ENCODE measurements around the gene FBXO47.

The FBXO47 gene

GRCh38 chr17:38967290-38967738, at the start of gene FBXO47:
Gene FBXO47, minus strand, starts transcription at chr17:38967403. Its CDS starts 4,378 bp downstream, at chr17:38963025.
- Histone ChIP-seq H3K9ac (no peak within 1 kb of the TSS), H4K20me1 (ENCODE audit: insufficient read depth) (no peaks in the 10 kb centered on the region), H3K36me3 (ENCODE audit: insufficient read depth) (no peaks in the 10 kb centered on the region), H3K4me2 (no peak within 1 kb of the TSS), H3K79me2 (ENCODE audit: insufficient read depth, low read depth) (no peaks in the 10 kb centered on the region), H3K27me3 (ENCODE audit: insufficient read depth, low read depth) (no peaks in the 10 kb centered on the region), H3K27ac (no peak within 1 kb of the TSS), H3K4me1 (ENCODE audit: low read depth, poor library complexity, severe bottlenecking) (no peaks in the 10 kb centered on the region), H3K4me3 (IDR thresholded peaks at IDR 0.05; ENCODE audit: insufficient read depth, low read depth, low read length) (no peak within 1 kb of the TSS), H2AFZ (ENCODE audit: low read depth) (no peak within 1 kb of the TSS)
- TF ChIP-seq CTCF (conservative IDR thresholded peaks at IDR 0.05; ENCODE audit: low read depth, low read length) = no peak

GRCh38 chr17:39016193-39017153, 49.3 kb upstream of the FBXO47 start:
- TF ChIP-seq CTCF (conservative IDR thresholded peaks at IDR 0.05; ENCODE audit: low read depth, low read length) = no peak
- H3K4me2 ChIP-seq = no peak overlapping the region
- no peak overlapping the region for H2AFZ ChIP-seq (ENCODE audit: low read depth)
- no peak overlapping the region for H3K4me3 ChIP-seq (IDR thresholded peaks at IDR 0.05; ENCODE audit: insufficient read depth, low read depth, low read length)
- H4K20me1 ChIP-seq (ENCODE audit: insufficient read depth) = no peaks in the 10 kb centered on the region
- no peak overlapping the region for H3K9ac ChIP-seq
- no peaks in the 10 kb centered on the region for H3K36me3 ChIP-seq (ENCODE audit: insufficient read depth)
- no peak overlapping the region for H3K27ac ChIP-seq
- H3K4me1 ChIP-seq (ENCODE audit: low read depth, poor library complexity, severe bottlenecking) = no peaks in the 10 kb centered on the region
- no peaks in the 10 kb centered on the region for H3K79me2 ChIP-seq (ENCODE audit: insufficient read depth, low read depth)
- H3K27me3 ChIP-seq (ENCODE audit: insufficient read depth, low read depth) = no peaks in the 10 kb centered on the region

GRCh38 chr17:39015546-39015935, 48.3 kb upstream of the FBXO47 start:
- Histone ChIP-seq H3K4me1 (ENCODE audit: low read depth, poor library complexity, severe bottlenecking) (no peaks in the 10 kb centered on the region), H3K27me3 (ENCODE audit: insufficient read depth, low read depth) (no peaks in the 10 kb centered on the region), H2AFZ (ENCODE audit: low read depth) (no peak overlapping the region), H3K36me3 (ENCODE audit: insufficient read depth) (no peaks in the 10 kb centered on the region), H3K79me2 (ENCODE audit: insufficient read depth, low read depth) (no peaks in the 10 kb centered on the region), H3K9ac (no peak overlapping the region), H3K4me3 (IDR thresholded peaks at IDR 0.05; ENCODE audit: insufficient read depth, low read depth, low read length) (no peak overlapping the region), H4K20me1 (ENCODE audit: insufficient read depth) (no peaks in the 10 kb centered on the region), H3K27ac (no peak overlapping the region), H3K4me2 (no peak overlapping the region)
- TF ChIP-seq CTCF (conservative IDR thresholded peaks at IDR 0.05; ENCODE audit: low read depth, low read length) = no peak

GRCh38 chr17:39014795-39015545, 47.8 kb upstream of the FBXO47 start:
- no peak overlapping the region for H3K4me2 ChIP-seq
- H2AFZ ChIP-seq (ENCODE audit: low read depth) = no peak overlapping the region
- no peaks in the 10 kb centered on the region for H3K79me2 ChIP-seq (ENCODE audit: insufficient read depth, low read depth)
- no peaks in the 10 kb centered on the region for H4K20me1 ChIP-seq (ENCODE audit: insufficient read depth)
- H3K27ac ChIP-seq = no peak overlapping the region
- H3K27me3 ChIP-seq (ENCODE audit: insufficient read depth, low read depth) = no peaks in the 10 kb centered on the region
- H3K4me3 ChIP-seq (IDR thresholded peaks at IDR 0.05; ENCODE audit: insufficient read depth, low read depth, low read length) = no peak overlapping the region
- H3K4me1 ChIP-seq (ENCODE audit: low read depth, poor library complexity, severe bottlenecking) = no peaks in the 10 kb centered on the region
- H3K9ac ChIP-seq = no peak overlapping the region
- no peak for TF ChIP-seq CTCF (conservative IDR thresholded peaks at IDR 0.05; ENCODE audit: low read depth, low read length)
- H3K36me3 ChIP-seq (ENCODE audit: insufficient read depth) = no peaks in the 10 kb centered on the region
